HG02870 (cell line): ENCODE measurements around the gene ZNF629.

ENCODE experiments used
- ATAC-seq: cut with Tn5 transposase; IDR thresholded peaks from one replicate; pipeline ENCODE4 v1.9.1; 2021; ENCODE audit warnings: mild to moderate bottlenecking, moderate library complexity; ENCODE audit not compliant: unreplicated experiment

Gene ZNF629

GRCh38 chr16:30767767-30768465 is 19.1 kb downstream of the ZNF629 start:
- ATAC-seq, result no peak

GRCh38 chr16:30766933-30767284 is 20.1 kb downstream of the ZNF629 start:
- ATAC-seq, result no peak

- ATAC-seq, result no peak
These were observed 20.6 kb downstream of the ZNF629 start for GRCh38 chr16:30766206-30766932.

- no peak for ATAC-seq
These were observed 22.1 kb downstream of the ZNF629 start for GRCh38 chr16:30764816-30765465.

- no peak for ATAC-seq
These were observed 22.9 kb downstream of the ZNF629 start for GRCh38 chr16:30764086-30764485.

GRCh38 chr16:30762991-30763725 is 23.8 kb downstream of the ZNF629 start:
- no peak for ATAC-seq

GRCh38 chr16:30761928-30762902 is 24.8 kb downstream of the ZNF629 start, which contains the start of the genes CFAP119 and RNF40:
Gene CFAP119 (minus strand): TSS chr16:30762062. CDS start chr16:30761748, 314 bp downstream.
Gene RNF40 (plus strand): TSS chr16:30762322. CDS start chr16:30762546, 224 bp downstream.
- peak; percentile 88 for ATAC-seq

- peak; percentile 21 for ATAC-seq
These were observed 25.5 kb downstream of the ZNF629 start for GRCh38 chr16:30761427-30761927.

GRCh38 chr16:30760577-30761426 is 26.2 kb downstream of the ZNF629 start:
- no peak for ATAC-seq

GRCh38 chr16:30760001-30760559 is 26.9 kb downstream of the ZNF629 start:
- no peak for ATAC-seq

- ATAC-seq, result no peak
These were observed 28.0 kb downstream of the ZNF629 start for GRCh38 chr16:30758988-30759491.

- ATAC-seq, result no peak
These were observed 29.7 kb downstream of the ZNF629 start for GRCh38 chr16:30757316-30757715.

- ATAC-seq, result no peak
These were observed 30.3 kb downstream of the ZNF629 start for GRCh38 chr16:30756781-30757100.

GRCh38 chr16:30755955-30756780 is 30.8 kb downstream of the ZNF629 start:
- no peak for ATAC-seq

- ATAC-seq, result no peak
These were observed 33.4 kb downstream of the ZNF629 start for GRCh38 chr16:30753596-30753995.

- ATAC-seq, result no peak
These were observed 36.0 kb downstream of the ZNF629 start for GRCh38 chr16:30750876-30751465.

- ATAC-seq, result no peak
These were observed 36.8 kb downstream of the ZNF629 start for GRCh38 chr16:30750201-30750600.
